PC-3 (cell line): ENCODE results near the gene LOC101059915.

ENCODE experiments used
- ATAC-seq: fragments of 200-7000 bp; cut with Tn5 transposase; 2 replicates; pipeline ENCODE4 v1.9.1; 2020; ENCODE audit warnings: mild to moderate bottlenecking, moderate library complexity
- BruUV-seq: library from RNA; stranded (reverse); fragments of 400-500 nt; replicated peaks from 2 replicates; lab custom pipeline; 2021; lab: Mats Ljungman, UMichigan
- CTCF ChIA-PET: fragments of 300-600 bp; sonication (Branson Sonifier 250); formaldehyde crosslinking; loops from one replicate; lab custom pipeline; 2022; ENCODE audit warnings: antibody characterized with exemption; lab: Charles Lee
- POLR2A ChIA-PET: fragments of 300-600 bp; sonication (Branson Sonifier 250); formaldehyde crosslinking; loops from one replicate; lab custom pipeline; 2022; ENCODE audit warnings: antibody characterized with exemption; ENCODE audit not compliant: unreplicated experiment; lab: Charles Lee
- DNase-seq: peaks from one replicate; pipeline ENCODE4 v3.0.0-alpha.2; 2015
- H2AFZ ChIP-seq: fragments of 300-600 bp; sonication (generic); 2 replicates; pipeline ENCODE4 v1.6.0; 2016; ENCODE audit warnings: antibody characterized with exemption, low read length
- H3F3A ChIP-seq: fragments of 300-600 bp; sonication (generic); one replicate; pipeline ENCODE4 v1.6.0; 2017; ENCODE audit warnings: antibody characterized with exemption, low read length, control low read depth, mild to moderate bottlenecking; ENCODE audit not compliant: unreplicated experiment
- H3K27ac ChIP-seq: fragments of 300-600 bp; sonication (generic); 2 replicates; pipeline ENCODE4 v1.5.1; 2016; ENCODE audit warnings: mild to moderate bottlenecking, low read length
- H3K27me3 ChIP-seq: fragments of 300-600 bp; sonication (generic); 2 replicates; pipeline ENCODE4 v1.6.1; 2016; ENCODE audit warnings: low read length, mixed read lengths
- H3K36me3 ChIP-seq: fragments of 300-600 bp; sonication (generic); 2 replicates; pipeline ENCODE4 v1.6.1; 2016; ENCODE audit warnings: low read depth, mixed run types, low read length, mixed read lengths
- H3K4me1 ChIP-seq: fragments of 300-600 bp; sonication (generic); 2 replicates; pipeline ENCODE4 v1.5.1; 2016; ENCODE audit warnings: low read length; ENCODE audit not compliant: insufficient read depth
- H3K4me2 ChIP-seq: fragments of 300-600 bp; sonication (generic); 2 replicates; pipeline ENCODE4 v1.6.0; 2016; ENCODE audit warnings: low read length
- H3K4me3 ChIP-seq: fragments of 300-600 bp; sonication (generic); 2 replicates; pipeline ENCODE4 v1.5.1; 2016; ENCODE audit warnings: mild to moderate bottlenecking, low read length, mixed read lengths
- H3K79me2 ChIP-seq: fragments of 300-600 bp; sonication (generic); 2 replicates; pipeline ENCODE4 v1.6.1; 2017; ENCODE audit warnings: low read length, mixed read lengths
- H3K9ac ChIP-seq: fragments of 300-600 bp; sonication (generic); 2 replicates; pipeline ENCODE4 v1.6.0; 2016; ENCODE audit warnings: mild to moderate bottlenecking, low read length
- H3K9me2 ChIP-seq: fragments of 300-600 bp; sonication (generic); replicated peaks from 2 replicates; pipeline ENCODE4 v1.6.1; 2016; ENCODE audit warnings: mixed run types, low read length, mixed read lengths
- H3K9me3 ChIP-seq: fragments of 300-600 bp; sonication (generic); 2 replicates; pipeline ENCODE4 v1.6.1; 2016; ENCODE audit warnings: low read length, mixed read lengths
- H4K20me1 ChIP-seq: fragments of 300-600 bp; sonication (generic); 2 replicates; pipeline ENCODE4 v1.6.1; 2016; ENCODE audit warnings: low read length, mixed read lengths
- EZH2 ChIP-seq: fragments of 300-600 bp; sonication (generic); IDR thresholded peaks from one replicate; pipeline ENCODE4 v1.6.1; 2017; ENCODE audit warnings: antibody characterized with exemption, mild to moderate bottlenecking, low read length; ENCODE audit not compliant: unreplicated experiment
- EZH2phosphoT487 ChIP-seq: fragments of 300-600 bp; sonication (generic); IDR thresholded peaks from 2 replicates; pipeline ENCODE4 v1.6.1; 2018; ENCODE audit warnings: mild to moderate bottlenecking, antibody characterized with exemption, low read length, borderline replicate concordance
- intact Hi-C: fragments of 100-400 bp; cut with micrococcal nuclease; formaldehyde crosslinking; loops from 2 replicates; pipeline ENCODE4 v1.9.0; 2023
- TF ChIP-seq, protein P1 (sequence below): fragments of 300-600 bp; sonication (generic); conservative IDR thresholded peaks from 2 replicates; pipeline ENCODE4 v1.5.1; 2017; ENCODE audit warnings: antibody characterized with exemption, low read depth, mild to moderate bottlenecking, low read length

The LOC101059915 gene

DNA sequence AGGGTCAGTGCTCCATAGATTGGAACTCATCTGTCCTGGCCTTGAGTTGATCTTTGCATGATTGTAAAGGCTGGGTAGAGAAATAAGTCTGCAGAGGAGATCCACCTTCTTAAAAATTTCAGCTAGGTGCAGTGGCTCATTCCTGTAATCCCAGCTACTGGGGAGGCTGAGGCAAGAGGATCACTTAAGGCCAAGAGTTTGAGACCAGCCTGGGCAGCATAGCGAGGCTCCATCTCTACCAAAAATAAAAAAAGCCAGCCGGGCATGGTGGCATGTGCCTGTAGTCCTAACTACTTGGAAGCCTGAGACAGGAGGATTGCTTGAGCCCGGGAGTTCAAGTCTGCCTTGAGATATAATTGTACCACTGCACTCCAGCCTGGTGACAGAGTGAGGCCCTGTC lies 48.6 kb upstream of the LOC101059915 start:
- H3K27ac ChIP-seq, result no peak overlapping the region
- no peaks in the 10 kb centered on the region for H3K36me3 ChIP-seq
- H4K20me1 ChIP-seq, result no peaks in the 10 kb centered on the region
- H3K9me3 ChIP-seq, result no peaks in the 10 kb centered on the region
- H3K79me2 ChIP-seq, result no peaks in the 10 kb centered on the region
- H3K4me2 ChIP-seq, result no peak overlapping the region
- peaks cover 13% of the 10 kb centered on the region for H3K4me1 ChIP-seq
- no peaks in the 10 kb centered on the region for H3K9me2 ChIP-seq
- no peaks in the 10 kb centered on the region for H3K27me3 ChIP-seq
- no TSS peak for BruUV-seq
- no peak for ATAC-seq
- no peak overlapping the region for H2AFZ ChIP-seq
- intact Hi-C loops, result no loop called here
- no peak for DNase-seq
- H3K9ac ChIP-seq, result no peak overlapping the region
- ChIA-PET POLR2A (no interaction called here), CTCF (no interaction called here)
- no peak overlapping the region for H3K4me3 ChIP-seq
- H3F3A ChIP-seq, result no peaks in the 10 kb centered on the region
- no peak for TF ChIP-seq EZH2phosphoT487
- TF ChIP-seq EZH2, result no peak

DNA sequence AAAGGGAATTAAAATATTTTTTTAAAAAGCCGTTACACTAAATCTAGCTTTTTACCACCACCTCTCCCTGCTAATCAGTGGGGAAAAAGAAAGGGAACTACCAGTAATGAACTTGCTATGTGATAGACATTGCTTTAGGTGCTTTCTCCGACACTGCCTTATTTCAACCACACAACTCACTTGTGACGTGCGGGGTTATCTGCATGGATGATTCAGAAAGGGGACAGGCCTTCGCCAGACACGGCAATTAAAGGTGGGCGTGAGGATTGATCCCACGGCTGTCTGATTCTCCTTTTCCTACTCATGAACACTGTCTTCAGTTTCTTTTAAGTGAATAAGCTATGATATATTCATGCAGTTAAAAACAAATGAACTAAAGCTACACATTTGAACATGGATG lies 48.2 kb upstream of the LOC101059915 start:
- TF ChIP-seq EZH2phosphoT487, result no peak
- TF ChIP-seq EZH2, result no peak
- TF ChIP-seq, protein P1, sequence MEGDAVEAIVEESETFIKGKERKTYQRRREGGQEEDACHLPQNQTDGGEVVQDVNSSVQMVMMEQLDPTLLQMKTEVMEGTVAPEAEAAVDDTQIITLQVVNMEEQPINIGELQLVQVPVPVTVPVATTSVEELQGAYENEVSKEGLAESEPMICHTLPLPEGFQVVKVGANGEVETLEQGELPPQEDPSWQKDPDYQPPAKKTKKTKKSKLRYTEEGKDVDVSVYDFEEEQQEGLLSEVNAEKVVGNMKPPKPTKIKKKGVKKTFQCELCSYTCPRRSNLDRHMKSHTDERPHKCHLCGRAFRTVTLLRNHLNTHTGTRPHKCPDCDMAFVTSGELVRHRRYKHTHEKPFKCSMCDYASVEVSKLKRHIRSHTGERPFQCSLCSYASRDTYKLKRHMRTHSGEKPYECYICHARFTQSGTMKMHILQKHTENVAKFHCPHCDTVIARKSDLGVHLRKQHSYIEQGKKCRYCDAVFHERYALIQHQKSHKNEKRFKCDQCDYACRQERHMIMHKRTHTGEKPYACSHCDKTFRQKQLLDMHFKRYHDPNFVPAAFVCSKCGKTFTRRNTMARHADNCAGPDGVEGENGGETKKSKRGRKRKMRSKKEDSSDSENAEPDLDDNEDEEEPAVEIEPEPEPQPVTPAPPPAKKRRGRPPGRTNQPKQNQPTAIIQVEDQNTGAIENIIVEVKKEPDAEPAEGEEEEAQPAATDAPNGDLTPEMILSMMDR, result no peak
- ATAC-seq (no peak), DNase-seq (no peak)
- Histone ChIP-seq H3K36me3 (no peaks in the 10 kb centered on the region), H3K4me3 (no peak overlapping the region), H2AFZ (no peak overlapping the region), H3K4me2 (no peak overlapping the region), H3K27me3 (no peaks in the 10 kb centered on the region), H3K9me3 (no peaks in the 10 kb centered on the region), H3K79me2 (no peaks in the 10 kb centered on the region), H3K9ac (no peak overlapping the region), H3K4me1 (peaks cover 13% of the 10 kb centered on the region), H3K27ac (no peak overlapping the region), H3F3A (no peaks in the 10 kb centered on the region), H3K9me2 (no peaks in the 10 kb centered on the region), H4K20me1 (no peaks in the 10 kb centered on the region)
- BruUV-seq, result no TSS peak
- intact Hi-C loops, result no loop called here
- ChIA-PET CTCF (no interaction called here), POLR2A (no interaction called here)

DNA sequence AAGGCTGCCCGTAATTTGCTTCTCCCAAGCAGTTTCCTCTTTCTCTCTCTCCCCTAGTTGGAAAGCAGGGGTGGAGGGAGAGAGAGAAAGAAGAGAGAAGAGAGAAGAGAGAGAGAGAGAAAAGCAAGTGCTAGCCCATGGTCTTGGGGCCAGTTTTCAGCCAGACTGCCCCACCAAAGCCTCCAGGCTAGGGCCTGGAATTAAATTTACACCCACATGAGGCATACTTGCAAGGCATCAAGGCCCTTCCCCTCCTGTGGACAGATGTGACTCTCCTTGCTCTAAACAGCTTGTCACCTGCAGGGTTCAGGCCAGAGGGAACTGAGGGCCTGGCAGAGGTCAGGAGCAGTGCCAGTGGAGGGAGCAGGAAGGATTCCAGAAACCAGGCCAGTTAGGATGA lies 47.4 kb upstream of the LOC101059915 start:
- Histone ChIP-seq H3K79me2 (no peaks in the 10 kb centered on the region), H3K9me3 (no peaks in the 10 kb centered on the region), H3K36me3 (no peaks in the 10 kb centered on the region), H3K4me3 (no peak overlapping the region), H3K27me3 (no peaks in the 10 kb centered on the region), H3K4me1 (peaks cover 13% of the 10 kb centered on the region), H3K27ac (no peak overlapping the region), H3K4me2 (no peak overlapping the region), H4K20me1 (no peaks in the 10 kb centered on the region), H3K9me2 (no peaks in the 10 kb centered on the region), H3K9ac (no peak overlapping the region), H3F3A (no peaks in the 10 kb centered on the region), H2AFZ (no peak overlapping the region)
- DNase-seq, result no peak
- intact Hi-C loops, result no loop called here
- POLR2A ChIA-PET, result no interaction called here
- no TSS peak for BruUV-seq
- TF ChIP-seq EZH2phosphoT487 (no peak), EZH2 (no peak)
- TF ChIP-seq, protein P1, result no peak
- ATAC-seq, result no peak
- CTCF ChIA-PET, result no interaction called here
